ENCODE data around the gene FAM171A1.

DNA sequence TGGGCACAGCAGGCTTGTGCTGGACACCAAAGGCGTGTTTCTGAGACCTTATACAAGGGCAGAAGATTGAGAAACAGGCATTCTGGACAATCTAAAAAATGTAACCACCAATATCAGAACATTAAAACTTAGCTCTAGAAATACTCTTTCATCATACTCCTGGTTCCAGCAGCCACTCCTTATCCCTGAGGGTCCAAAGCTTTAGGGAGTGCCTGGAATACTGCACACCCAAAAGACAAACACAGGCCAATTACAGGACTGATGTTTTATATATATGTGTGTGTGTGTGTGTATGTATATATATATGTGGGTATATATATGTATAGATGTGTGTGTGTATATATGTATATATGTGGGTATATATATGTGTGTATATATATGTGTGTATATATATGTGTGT is 39.6 kb downstream of the FAM171A1 start:
- no peak for TF ChIP-seq POLR2A (IDR thresholded peaks at IDR 0.05)
- TF ChIP-seq, protein P1, sequence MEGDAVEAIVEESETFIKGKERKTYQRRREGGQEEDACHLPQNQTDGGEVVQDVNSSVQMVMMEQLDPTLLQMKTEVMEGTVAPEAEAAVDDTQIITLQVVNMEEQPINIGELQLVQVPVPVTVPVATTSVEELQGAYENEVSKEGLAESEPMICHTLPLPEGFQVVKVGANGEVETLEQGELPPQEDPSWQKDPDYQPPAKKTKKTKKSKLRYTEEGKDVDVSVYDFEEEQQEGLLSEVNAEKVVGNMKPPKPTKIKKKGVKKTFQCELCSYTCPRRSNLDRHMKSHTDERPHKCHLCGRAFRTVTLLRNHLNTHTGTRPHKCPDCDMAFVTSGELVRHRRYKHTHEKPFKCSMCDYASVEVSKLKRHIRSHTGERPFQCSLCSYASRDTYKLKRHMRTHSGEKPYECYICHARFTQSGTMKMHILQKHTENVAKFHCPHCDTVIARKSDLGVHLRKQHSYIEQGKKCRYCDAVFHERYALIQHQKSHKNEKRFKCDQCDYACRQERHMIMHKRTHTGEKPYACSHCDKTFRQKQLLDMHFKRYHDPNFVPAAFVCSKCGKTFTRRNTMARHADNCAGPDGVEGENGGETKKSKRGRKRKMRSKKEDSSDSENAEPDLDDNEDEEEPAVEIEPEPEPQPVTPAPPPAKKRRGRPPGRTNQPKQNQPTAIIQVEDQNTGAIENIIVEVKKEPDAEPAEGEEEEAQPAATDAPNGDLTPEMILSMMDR (IDR thresholded peaks at IDR 0.05), result no peak
